ENCODE measurements around the gene WNT7A.

WNT7A gene

DNA sequence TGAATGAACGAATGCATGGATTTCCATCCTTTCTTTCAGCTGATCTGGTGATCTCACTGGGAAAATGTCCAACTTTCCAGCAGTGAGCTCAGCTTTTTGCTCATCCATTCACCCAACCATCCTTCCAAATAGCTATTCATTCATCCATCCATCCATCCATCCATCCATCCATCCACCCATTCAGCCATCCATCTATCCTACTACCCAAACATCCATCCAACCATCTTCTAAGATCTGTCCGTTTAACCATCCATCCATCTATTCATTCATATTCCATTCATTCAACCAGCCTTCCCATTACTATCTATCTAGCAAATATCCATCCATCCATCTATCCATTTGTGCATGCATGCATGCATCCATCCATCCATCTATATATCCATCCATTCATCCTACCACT, 39.4 kb downstream of the WNT7A start:
- TF ChIP-seq CTCF (IDR thresholded peaks at IDR 0.05), result no peak
- DNase-seq (ENCODE audit: low spot score), result no peak
- Histone ChIP-seq H3K27ac (no peak overlapping the region), H3K4me3 (no peak overlapping the region)

GRCh38 chr3:13839726-13840340, 40.0 kb downstream of the WNT7A start:
- DNase-seq (ENCODE audit: low spot score), result no peak
- no peak overlapping the region for H3K27ac ChIP-seq
- no peak overlapping the region for H3K4me3 ChIP-seq
- no peak for TF ChIP-seq CTCF (IDR thresholded peaks at IDR 0.05)

GRCh38 chr3:13839253-13839652, 40.6 kb downstream of the WNT7A start:
- DNase-seq (ENCODE audit: low spot score), result no peak
- Histone ChIP-seq H3K4me3 (no peak overlapping the region), H3K27ac (no peak overlapping the region)
- no peak for TF ChIP-seq CTCF (IDR thresholded peaks at IDR 0.05)

- DNase-seq (ENCODE audit: low spot score), result no peak
- Histone ChIP-seq H3K4me3 (no peak overlapping the region), H3K27ac (no peak overlapping the region)
- TF ChIP-seq CTCF (IDR thresholded peaks at IDR 0.05), result no peak
These were observed 41.5 kb downstream of the WNT7A start for GRCh38 chr3:13838421-13838820.

DNA sequence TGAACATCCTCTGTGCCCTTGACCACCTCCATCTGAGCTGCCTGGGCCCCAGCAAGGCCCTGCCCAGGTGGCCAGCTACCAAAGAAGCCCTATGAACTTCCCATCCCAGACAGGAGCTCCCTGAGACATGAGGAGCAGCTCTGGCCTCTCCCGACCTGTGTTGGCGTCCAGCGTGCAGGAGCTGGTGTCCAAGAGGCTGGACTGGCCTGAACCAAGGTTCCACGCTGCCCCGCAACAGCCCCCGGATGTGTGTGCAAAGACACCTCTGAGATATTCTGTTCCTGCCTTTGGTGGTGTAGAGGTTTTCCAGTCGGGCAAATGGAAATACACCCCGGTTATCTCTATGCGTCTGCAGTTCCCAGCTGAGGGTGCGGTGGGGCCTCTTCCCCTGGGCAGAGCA, 42.1 kb downstream of the WNT7A start:
- Histone ChIP-seq H3K4me3 (no peak overlapping the region), H3K27ac (no peak overlapping the region)
- DNase-seq (ENCODE audit: low spot score), result no peak
- TF ChIP-seq CTCF (IDR thresholded peaks at IDR 0.05), result no peak

DNA sequence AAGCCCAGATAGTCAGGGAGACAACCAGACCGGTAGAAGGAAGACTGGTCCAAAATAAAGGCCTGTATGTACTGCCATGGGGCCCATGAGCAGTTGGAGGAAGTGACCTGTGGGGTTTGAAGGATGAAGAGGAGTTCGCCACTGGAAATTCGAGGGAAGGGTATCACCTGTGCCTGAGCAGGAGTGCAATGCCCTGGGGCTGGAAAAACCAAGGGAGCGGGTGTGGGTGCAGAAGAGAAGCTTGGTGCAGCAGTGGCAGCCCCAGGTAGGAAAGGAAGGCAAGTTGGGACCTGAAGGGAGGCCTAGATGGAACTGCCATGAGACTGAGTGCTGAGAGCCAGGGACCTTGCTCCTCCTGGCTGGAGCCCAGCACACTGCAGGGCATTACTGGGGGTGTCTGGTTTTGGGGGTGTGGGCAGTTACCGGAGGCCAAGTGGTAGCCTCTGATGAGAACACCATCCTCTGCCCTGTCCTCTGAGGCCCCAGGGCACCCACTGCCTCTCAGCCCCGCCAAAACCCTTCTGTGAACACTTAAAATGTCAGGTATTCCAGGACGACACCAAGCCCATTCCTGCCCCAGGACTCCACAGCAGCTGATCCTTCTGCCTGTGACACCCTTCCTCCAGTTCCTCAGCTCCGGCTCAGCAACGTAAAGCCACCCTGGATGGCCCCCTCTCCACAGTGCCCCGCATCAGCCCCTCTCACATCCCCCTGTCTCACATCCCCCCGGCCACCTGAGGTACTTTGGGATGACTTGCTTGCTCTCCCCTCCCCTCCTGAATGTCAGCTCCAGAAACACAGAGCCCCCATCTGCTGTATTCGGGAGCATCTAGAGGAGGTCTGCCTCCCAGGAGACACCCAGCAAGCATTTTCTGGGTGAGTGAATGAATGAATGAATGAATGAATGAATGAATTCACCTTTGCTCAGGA, 42.9 kb downstream of the WNT7A start:
- no peak for DNase-seq (ENCODE audit: low spot score)
- no peak for TF ChIP-seq CTCF (IDR thresholded peaks at IDR 0.05)
- H3K27ac ChIP-seq, result no peak overlapping the region
- no peak overlapping the region for H3K4me3 ChIP-seq

DNA sequence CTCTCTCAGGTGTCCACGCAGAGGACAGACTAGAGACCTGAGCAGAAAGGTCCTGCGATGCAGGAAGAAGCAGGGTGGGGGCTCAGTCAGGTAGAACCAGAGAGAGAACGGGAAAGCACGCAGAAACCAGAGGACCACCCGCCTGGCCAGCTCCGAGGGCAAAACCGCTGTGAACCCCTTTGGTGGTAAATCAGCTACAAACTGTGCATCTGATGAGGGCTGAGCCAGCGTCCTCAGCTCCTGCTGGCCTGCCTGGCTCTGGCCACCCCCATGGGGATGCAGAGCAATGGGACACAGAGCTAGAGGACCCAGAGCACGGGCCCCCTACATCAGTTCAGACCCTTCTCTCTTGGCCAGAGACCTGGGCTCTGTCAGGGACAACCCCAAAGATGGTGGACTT, 44.6 kb downstream of the WNT7A start:
- DNase-seq (ENCODE audit: low spot score), result no peak
- Histone ChIP-seq H3K27ac (no peak overlapping the region), H3K4me3 (no peak overlapping the region)
- TF ChIP-seq CTCF (IDR thresholded peaks at IDR 0.05), result no peak

All from coronary artery (tissue), 2 donors.